ENCODE results near the gene TREH. TPM values are rescaled to one million over a fixed set of nuclear protein-coding genes. Genes with fewer than 3 reads are reported as not detected.

TREH gene
- polyA plus RNA-seq, 1 of the 3 experiments (the other 2 are of a cell fraction): not detected

DNA sequence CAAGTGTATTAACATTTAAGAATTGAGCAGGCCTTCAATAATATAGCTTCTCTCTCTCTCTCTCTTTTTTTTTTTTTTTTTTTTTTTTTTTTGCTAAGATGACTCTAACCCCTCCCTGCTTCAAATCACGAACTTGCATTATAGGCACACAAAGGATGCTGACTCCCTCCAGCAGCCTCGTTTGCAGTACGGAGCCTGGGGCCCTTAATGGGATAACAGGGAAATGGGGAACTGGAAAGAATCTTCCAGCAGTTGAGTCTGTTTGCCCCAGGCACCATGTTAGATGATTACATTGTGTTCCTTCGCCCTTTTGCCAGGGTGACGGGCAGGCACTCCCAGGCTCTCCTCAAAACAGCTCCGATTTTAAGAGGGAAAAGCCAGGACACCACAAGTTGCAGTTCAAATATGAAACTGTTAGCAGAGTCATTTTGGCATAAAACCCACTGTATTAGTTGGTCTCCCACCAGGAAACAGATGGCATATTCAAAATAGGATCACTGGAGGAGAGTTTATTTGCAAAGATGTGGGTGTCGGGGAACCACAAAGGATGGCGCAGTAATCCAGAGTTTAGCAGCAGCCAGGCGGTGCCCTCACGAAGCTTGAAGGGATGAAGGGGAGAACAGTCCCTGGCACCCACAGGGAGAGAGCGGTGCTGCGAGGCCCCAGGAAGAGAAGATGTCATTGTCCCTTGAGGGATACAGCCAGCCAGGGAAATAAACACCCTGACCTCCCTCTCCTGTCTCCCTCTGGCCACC is 26.5 kb upstream of the TREH start (continued):
- TF ChIP-seq CTCF (IDR thresholded peaks at IDR 0.05) (no peak), RAD21 (IDR thresholded peaks at IDR 0.05; ENCODE audit: low read length) (no peak)

- Histone ChIP-seq H3K9me3 (no peaks in the 10 kb centered on the region), H3K36me3 (replicated peaks in 1 of 2; ENCODE audit: control insufficient read depth in 1 of 2, insufficient read depth in 2 of 2, low read length in 1 of 2) (no peaks in the 10 kb centered on the region), H3K27ac (ENCODE audit: low read depth in 2 of 2, low read length in 1 of 2) (no peak overlapping the region), H3K9ac (no peak overlapping the region), H2AFZ (ENCODE audit: low read depth) (no peak overlapping the region), H3K4me2 (no peak overlapping the region), H3K4me3 (ENCODE audit: low read depth in 2 of 2, low read length in 1 of 2) (no peak overlapping the region), H4K20me1 (ENCODE audit: insufficient read depth) (no peaks in the 10 kb centered on the region), H3K4me1 (ENCODE audit: control insufficient read depth in 1 of 2, insufficient read depth in 2 of 2, low read depth in 1 of 2, low read length in 1 of 2) (peaks cover 0 to 12% of the 10 kb centered on the region in 2 experiments; a peak in 1 of 4 replicates), H3K27me3 (ENCODE audit: insufficient read depth) (no peaks in the 10 kb centered on the region; the same call in 1 of the 2 replicates), H3F3A (replicated peaks; ENCODE audit: insufficient read depth) (no peaks in the 10 kb centered on the region), H3K9me2 (no peaks in the 10 kb centered on the region), H3K79me2 (ENCODE audit: insufficient read depth) (no peaks in the 10 kb centered on the region)
- CTCF ChIA-PET: interaction anchor here (0.6 to 2.0 kb wide), 7 partner anchors 10 to 46 kb away, joined by 3 to 9 read pairs (median 3); no protein-coding TSS in a partner anchor
- POLR2A ChIA-PET: no interaction called here
- 86% methylated on average over 13 of the region's 15 CpGs for WGBS (ENCODE audit: low lambda C conversion rate)
- DNase-seq: no peak
- TF ChIP-seq REST (IDR thresholded peaks at IDR 0.05; ENCODE audit: low read depth, low read length) (no peak), CTCF (IDR thresholded peaks at IDR 0.05) (no peak), RFX5 (IDR thresholded peaks at IDR 0.05; ENCODE audit: low read length) (no peak), POLR2AphosphoS5 (IDR thresholded peaks at IDR 0.05; ENCODE audit: low read depth, low read length) (no peak), TEAD4 (IDR thresholded peaks at IDR 0.05; ENCODE audit: borderline replicate concordance, insufficient read depth) (no peak), RXRA (IDR thresholded peaks at IDR 0.05; ENCODE audit: borderline replicate concordance, low read depth) (no peak)
These were observed 25.8 kb upstream of the TREH start for GRCh38 chr11:118705111-118705741.

Measured in SK-N-SH (cell line).